GM19395 (cell line): ENCODE results near the gene PCMTD2.
A peak's percentile ranks its signal among the peaks of the same experiment; 100 is the strongest.

ENCODE experiments used
- ATAC-seq: cut with Tn5 transposase; IDR thresholded peaks from one replicate; pipeline ENCODE4 v1.9.1; 2021; ENCODE audit warnings: mild to moderate bottlenecking, moderate library complexity; ENCODE audit not compliant: unreplicated experiment

PCMTD2 gene

GRCh38 chr20:64255361-64256281 is at the start of gene PCMTD2:
PCMTD2 (plus strand) TSS chr20:64255748; CDS start chr20:64259966, 4,218 bp downstream.
- ATAC-seq, result peak; percentile 82

GRCh38 chr20:64206614-64207013 is 48.9 kb upstream of the PCMTD2 start:
- no peak for ATAC-seq

- ATAC-seq, result no peak
Measured at GRCh38 chr20:64207641-64208590, 47.6 kb upstream of the PCMTD2 start.

- no peak for ATAC-seq
Measured at GRCh38 chr20:64209148-64209547, 46.4 kb upstream of the PCMTD2 start.

GRCh38 chr20:64210656-64211369 is 44.7 kb upstream of the PCMTD2 start:
- no peak for ATAC-seq

GRCh38 chr20:64211874-64212658 is 43.5 kb upstream of the PCMTD2 start:
- ATAC-seq, result no peak

GRCh38 chr20:64212755-64213154 is 42.8 kb upstream of the PCMTD2 start:
- no peak for ATAC-seq

- ATAC-seq, result no peak
Measured at GRCh38 chr20:64214113-64214512, 41.4 kb upstream of the PCMTD2 start.

- no peak for ATAC-seq
Measured at GRCh38 chr20:64214952-64215351, 40.6 kb upstream of the PCMTD2 start.

GRCh38 chr20:64216036-64216435 is 39.5 kb upstream of the PCMTD2 start:
- ATAC-seq, result no peak

GRCh38 chr20:64216910-64217309 is 38.6 kb upstream of the PCMTD2 start:
- no peak for ATAC-seq

GRCh38 chr20:64217539-64218221 is 37.9 kb upstream of the PCMTD2 start:
- no peak for ATAC-seq

GRCh38 chr20:64219202-64219601 is 36.3 kb upstream of the PCMTD2 start:
- ATAC-seq, result no peak

GRCh38 chr20:64219730-64220129 is 35.8 kb upstream of the PCMTD2 start:
- no peak for ATAC-seq

GRCh38 chr20:64220420-64220819 is 35.1 kb upstream of the PCMTD2 start:
- no peak for ATAC-seq

- no peak for ATAC-seq
Measured at GRCh38 chr20:64220891-64221527, 34.5 kb upstream of the PCMTD2 start.

GRCh38 chr20:64222291-64222735 is 33.2 kb upstream of the PCMTD2 start:
- ATAC-seq, result no peak

- no peak for ATAC-seq
Measured at GRCh38 chr20:64222851-64223525, 32.6 kb upstream of the PCMTD2 start.
